GM13977 (cell line): Measurements from ENCODE around the gene CFAP57.

Experiments
- DNase-seq: peaks from one replicate; pipeline ENCODE4 v3.0.0; 2012; ENCODE audit warnings: low spot score
- in situ Hi-C: fragments of 300-500 bp; cut with MboI; formaldehyde crosslinking; loops from one replicate; pipeline ENCODE4 v1.12.0; 2022; ENCODE audit warnings: low sequenced_read_pairs, low pct_unique_long_range_greater_than_20kb, mixed read lengths, inconsistent platforms; ENCODE audit not compliant: unreplicated experiment
- TF ChIP-seq, protein P1 (sequence below): IDR thresholded peaks from 2 replicates; pipeline ENCODE4 v1.5.1; 2012; ENCODE audit warnings: mild to moderate bottlenecking, control low read depth; ENCODE audit not compliant: insufficient read depth; ENCODE audit errors: extremely low read depth, missing control alignments

The CFAP57 gene

DNA sequence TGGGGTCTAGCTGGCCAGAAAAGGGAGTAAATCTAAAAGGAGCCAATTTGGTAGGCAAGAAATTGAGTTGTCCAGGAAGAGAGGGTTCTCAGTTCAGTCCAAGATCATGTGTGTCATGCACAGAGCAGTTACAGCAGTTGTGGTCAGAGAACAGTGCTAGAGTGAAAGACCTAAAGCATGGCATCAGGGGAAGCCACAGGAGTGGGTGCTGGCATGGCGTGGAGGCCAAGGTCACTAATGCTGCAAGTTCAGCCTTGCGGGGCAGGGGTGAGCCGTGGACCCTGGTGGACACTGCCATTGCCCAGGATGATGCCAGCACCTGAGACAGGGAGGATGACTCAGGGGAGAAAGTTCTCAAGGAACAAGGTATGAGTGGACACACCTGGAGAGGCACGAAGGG lies 81.0 kb downstream of the CFAP57 start:
- DNase-seq = no peak
- TF ChIP-seq, protein P1, sequence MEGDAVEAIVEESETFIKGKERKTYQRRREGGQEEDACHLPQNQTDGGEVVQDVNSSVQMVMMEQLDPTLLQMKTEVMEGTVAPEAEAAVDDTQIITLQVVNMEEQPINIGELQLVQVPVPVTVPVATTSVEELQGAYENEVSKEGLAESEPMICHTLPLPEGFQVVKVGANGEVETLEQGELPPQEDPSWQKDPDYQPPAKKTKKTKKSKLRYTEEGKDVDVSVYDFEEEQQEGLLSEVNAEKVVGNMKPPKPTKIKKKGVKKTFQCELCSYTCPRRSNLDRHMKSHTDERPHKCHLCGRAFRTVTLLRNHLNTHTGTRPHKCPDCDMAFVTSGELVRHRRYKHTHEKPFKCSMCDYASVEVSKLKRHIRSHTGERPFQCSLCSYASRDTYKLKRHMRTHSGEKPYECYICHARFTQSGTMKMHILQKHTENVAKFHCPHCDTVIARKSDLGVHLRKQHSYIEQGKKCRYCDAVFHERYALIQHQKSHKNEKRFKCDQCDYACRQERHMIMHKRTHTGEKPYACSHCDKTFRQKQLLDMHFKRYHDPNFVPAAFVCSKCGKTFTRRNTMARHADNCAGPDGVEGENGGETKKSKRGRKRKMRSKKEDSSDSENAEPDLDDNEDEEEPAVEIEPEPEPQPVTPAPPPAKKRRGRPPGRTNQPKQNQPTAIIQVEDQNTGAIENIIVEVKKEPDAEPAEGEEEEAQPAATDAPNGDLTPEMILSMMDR = no peak
- in situ Hi-C loops = no loop called here

- in situ Hi-C loops = no loop called here
- TF ChIP-seq, protein P1 = no peak
- no peak for DNase-seq
Observed at GRCh38 chr1:43253876-43254275, 81.7 kb downstream of the CFAP57 start.

- DNase-seq = no peak
- TF ChIP-seq, protein P1 = no peak
- in situ Hi-C loops = no loop called here
Observed at GRCh38 chr1:43255438-43256210, 83.5 kb downstream of the CFAP57 start.

- no peak for DNase-seq
- in situ Hi-C loops = no loop called here
- TF ChIP-seq, protein P1 = no peak
Observed at GRCh38 chr1:43256675-43257570, 84.8 kb downstream of the CFAP57 start.

GRCh38 chr1:43258370-43258769 lies 86.2 kb downstream of the CFAP57 start:
- no peak for DNase-seq
- in situ Hi-C loops = no loop called here
- TF ChIP-seq, protein P1 = no peak

- TF ChIP-seq, protein P1 = no peak
- in situ Hi-C loops = no loop called here
- no peak for DNase-seq
Observed at GRCh38 chr1:43265431-43265830, 93.3 kb downstream of the CFAP57 start.
